HuH-7 (cell line): ENCODE data around the gene CAPNS1.
A peak's percentile ranks its signal among the peaks of the same experiment; 100 is the strongest.
"Not testable (repeated sequence)": the region's sequence is repeated elsewhere in the genome, so short reads cannot be mapped to it uniquely, and the experiment has no call there.

ENCODE experiments used
- DNase-seq: peaks from one replicate; pipeline ENCODE4 v3.0.0; 2011; ENCODE audit warnings: low spot score

CAPNS1 gene

GRCh38 chr19:36114721-36115452 is 25.0 kb upstream of the CAPNS1 start, which contains the start of gene POLR2I:
Gene POLR2I (minus strand): TSS chr19:36114875. CDS start chr19:36114856, 19 bp downstream.
- peak; percentile 100 for DNase-seq

GRCh38 chr19:36115453-36116343 is 24.2 kb upstream of the CAPNS1 start, which contains the start of gene TBCB:
Gene TBCB (plus strand): TSS chr19:36115468. CDS start chr19:36115561, 93 bp downstream.
- DNase-seq: no peak

- no peak for DNase-seq
Observed at GRCh38 chr19:36116344-36116637, 23.6 kb upstream of the CAPNS1 start.

- DNase-seq: peak; percentile 54
Observed at GRCh38 chr19:36120092-36120983, 19.5 kb upstream of the CAPNS1 start.

- no peak for DNase-seq
Observed at GRCh38 chr19:36120984-36121358, 18.9 kb upstream of the CAPNS1 start.

- no peak for DNase-seq
Observed at GRCh38 chr19:36121486-36122124, 18.3 kb upstream of the CAPNS1 start.

- DNase-seq: no peak
Observed at GRCh38 chr19:36125557-36125956, 14.3 kb upstream of the CAPNS1 start.

GRCh38 chr19:36128392-36128736 is 11.5 kb upstream of the CAPNS1 start:
- DNase-seq: peak; percentile 43

- DNase-seq: not testable (repeated sequence)
Observed at GRCh38 chr19:36131221-36131620, 8.6 kb upstream of the CAPNS1 start.

- not testable (repeated sequence) for DNase-seq
Observed at GRCh38 chr19:36134867-36135266, 5.0 kb upstream of the CAPNS1 start.

GRCh38 chr19:36136964-36137686 is 2.7 kb upstream of the CAPNS1 start:
- DNase-seq: no peak

GRCh38 chr19:36139120-36139472 is 770 bp upstream of the CAPNS1 start:
- no peak for DNase-seq

GRCh38 chr19:36140304-36141038 is 605 bp downstream of the CAPNS1 start:
- peak; percentile 80 for DNase-seq

GRCh38 chr19:36141039-36141927 is 1.4 kb downstream of the CAPNS1 start:
- peak; percentile 94 for DNase-seq

- DNase-seq: no peak
Observed at GRCh38 chr19:36142046-36142445, 2.2 kb downstream of the CAPNS1 start.

- DNase-seq: no peak
Observed at GRCh38 chr19:36142496-36142895, 2.6 kb downstream of the CAPNS1 start.

GRCh38 chr19:36144624-36145023 is 4.8 kb downstream of the CAPNS1 start:
- no peak for DNase-seq

GRCh38 chr19:36149673-36150406 is 10.0 kb downstream of the CAPNS1 start:
- no peak for DNase-seq

- DNase-seq: no peak
Observed at GRCh38 chr19:36150586-36150985, 10.7 kb downstream of the CAPNS1 start.
